GM19324 (cell line): ENCODE data around the gene COG3.

Experiments used
- ATAC-seq: cut with Tn5 transposase; IDR thresholded peaks from one replicate; pipeline ENCODE4 v1.9.1; 2021; ENCODE audit warnings: mild to moderate bottlenecking, moderate library complexity; ENCODE audit not compliant: unreplicated experiment, low FRiP score

COG3 gene

DNA sequence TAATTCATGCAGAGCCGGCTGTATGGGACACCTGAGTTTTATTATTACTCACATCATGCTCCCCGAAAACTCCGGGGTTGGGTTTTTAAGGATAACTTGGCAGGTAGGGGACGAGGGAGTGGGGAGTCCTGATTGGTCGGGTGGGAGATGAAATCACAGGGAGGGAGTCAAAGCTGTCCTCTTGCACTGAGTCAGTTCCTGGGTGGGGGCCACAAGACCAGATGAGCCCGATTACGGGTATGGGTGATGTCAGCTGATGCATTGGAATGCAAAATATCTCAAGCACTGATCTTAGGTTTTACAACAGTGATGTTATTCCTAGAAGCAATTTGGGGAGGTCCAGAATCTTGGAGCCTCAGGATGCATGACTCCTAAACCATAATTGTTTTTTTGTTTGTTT is 18.6 kb upstream of the COG3 start:
- no peak for ATAC-seq

DNA sequence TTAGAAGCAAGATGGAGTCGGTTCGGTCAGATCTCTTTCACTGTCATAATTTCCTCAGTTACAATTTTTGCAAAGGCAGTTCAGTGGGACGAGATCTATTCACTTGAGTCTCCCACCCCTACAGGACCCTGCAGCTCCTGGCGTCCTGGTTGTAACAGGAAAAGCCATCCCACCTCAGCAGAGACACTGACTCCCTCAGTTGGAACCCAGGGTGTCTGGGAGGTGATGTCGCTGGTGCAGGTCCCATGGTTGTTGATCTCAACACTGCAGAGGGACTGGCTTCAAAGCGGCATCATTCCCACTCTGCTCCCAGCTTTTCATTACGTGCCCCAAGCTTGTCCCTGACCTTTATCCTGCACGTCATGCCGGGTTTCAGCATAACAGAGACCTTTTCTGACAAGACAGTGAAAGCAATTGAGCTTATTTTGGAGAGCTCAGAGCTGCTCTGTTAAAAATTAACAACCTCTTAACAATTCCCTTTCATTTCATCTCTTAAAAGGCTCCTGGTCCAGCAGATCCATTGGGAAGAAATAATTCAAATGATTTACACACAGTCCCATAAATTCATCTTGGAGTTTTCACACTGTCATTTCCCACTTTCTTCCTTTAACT is 17.6 kb upstream of the COG3 start:
- ATAC-seq: no peak

DNA sequence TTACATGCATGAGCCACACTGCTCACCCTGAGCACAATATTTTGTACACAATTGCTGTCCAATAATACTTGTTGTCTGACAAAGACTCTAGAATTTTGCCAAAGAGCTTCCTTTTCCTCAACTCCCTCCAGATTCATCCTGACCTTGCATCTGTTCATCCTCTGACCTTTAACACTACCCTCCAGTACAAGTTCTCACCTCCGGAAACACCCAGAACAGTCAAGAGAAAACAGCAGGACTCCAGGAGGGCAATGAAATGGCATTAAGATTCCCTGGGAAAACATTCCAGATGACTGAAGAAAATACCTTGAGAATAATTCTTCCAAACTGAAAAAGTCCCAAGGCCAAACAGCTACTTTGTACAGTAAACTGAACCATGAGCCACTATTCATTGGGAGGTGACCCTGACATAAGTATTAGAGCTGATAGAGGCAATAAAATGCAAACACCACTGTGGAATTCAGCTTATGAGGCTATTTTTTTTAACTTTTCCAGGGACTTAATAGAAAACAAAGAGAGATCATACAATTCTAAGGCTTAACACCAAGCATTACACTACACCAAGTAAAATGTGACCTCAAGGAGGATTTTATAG is 15.7 kb upstream of the COG3 start:
- no peak for ATAC-seq

DNA sequence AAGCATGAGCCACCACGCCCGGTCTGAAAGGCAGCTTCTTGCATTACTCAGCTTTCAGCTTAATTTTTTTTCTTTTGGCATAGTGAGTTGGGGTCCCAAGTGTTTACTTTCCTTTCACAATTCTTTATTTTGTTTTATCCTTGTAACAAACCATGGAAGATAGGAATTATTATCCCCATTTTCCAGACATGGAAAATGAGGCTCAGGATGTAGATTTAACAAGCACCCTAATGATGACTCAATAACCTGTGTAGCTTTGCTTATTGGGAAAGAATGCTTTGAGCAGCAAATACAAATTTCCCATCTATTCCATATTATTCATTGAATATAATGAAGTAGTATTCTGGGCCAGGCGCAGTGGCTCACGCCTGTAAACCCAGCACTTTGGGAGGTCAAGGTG is 13.5 kb upstream of the COG3 start:
- no peak for ATAC-seq

DNA sequence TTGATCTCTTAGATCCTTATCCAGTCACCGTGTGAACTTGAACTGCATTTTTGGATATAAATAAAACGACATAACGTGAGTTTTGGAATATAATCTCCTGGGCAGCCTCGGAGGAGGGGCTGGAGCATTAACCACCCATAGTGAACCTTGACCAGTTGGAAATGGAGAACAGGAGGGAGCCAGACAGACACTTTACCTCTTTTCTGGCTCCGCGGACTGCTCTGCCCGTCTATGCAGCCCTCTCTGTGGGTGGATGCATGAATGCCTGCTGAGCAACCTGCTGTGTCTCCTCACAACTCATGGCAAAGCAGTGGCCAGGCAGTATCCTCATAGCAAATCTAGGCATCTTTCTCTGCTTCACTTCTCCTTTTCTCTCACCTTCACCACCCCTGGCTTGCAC is 10.5 kb upstream of the COG3 start:
- no peak for ATAC-seq

DNA sequence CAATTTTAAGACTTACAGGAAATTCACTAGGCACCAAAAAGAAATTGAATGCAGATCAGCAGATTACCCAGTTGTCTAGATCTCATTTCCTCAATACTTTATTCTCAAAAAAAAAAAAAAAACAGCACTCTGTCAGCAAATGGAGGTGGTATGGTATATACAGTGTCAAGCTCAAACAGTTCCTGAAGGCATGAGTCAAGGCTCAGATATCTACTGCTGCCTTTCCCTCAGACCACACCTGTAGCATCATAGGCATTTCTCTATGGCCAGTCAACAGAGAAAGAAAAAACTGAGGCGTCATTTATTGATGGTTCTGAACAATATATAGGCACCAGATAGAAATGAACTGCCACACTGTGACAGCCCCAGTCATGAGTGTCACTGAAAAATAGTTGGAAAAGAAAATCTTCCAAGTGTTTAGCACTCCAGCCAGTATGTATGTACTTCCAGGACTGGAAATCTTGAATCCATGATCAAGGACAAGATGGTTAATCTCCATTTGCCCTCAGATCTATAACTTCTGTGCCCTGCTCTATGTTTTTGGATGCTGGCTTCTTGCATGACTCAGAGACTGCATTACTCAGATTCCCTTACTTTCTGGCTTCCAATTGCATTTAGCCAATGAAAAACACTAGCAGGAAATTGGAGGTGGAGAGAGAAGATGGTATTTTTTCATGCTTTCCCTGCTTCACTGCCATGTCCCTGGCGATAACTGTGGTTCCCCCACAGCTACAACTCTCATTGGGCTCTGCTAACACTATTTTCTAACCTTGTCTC is 8.4 kb upstream of the COG3 start:
- ATAC-seq: no peak

DNA sequence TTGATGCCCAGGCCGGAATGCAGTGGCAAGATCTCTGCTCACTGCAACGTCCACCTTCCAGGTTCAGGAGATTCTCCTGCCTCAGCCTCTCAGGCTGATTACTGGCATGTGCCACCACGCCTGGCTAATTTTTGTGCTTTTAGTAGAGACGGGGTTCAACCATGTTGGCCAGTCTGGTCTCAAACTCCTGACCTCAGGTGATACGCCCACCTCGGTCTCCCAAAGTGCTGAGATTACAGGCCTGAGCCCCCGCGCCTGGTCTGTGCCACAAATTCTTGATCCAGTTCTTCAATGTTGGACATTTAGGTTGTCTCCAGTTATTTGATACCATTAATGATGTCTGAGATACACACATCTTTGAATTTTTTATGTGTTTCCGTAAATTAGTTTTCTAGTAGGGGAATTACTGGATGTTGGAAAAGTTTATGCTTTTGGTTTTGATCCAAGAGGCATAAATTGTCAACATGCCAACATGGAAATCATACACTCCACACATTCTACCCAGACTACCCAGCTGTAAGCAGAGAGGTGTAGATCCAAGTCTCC is 525 bp upstream of the COG3 start:
- no peak for ATAC-seq

DNA sequence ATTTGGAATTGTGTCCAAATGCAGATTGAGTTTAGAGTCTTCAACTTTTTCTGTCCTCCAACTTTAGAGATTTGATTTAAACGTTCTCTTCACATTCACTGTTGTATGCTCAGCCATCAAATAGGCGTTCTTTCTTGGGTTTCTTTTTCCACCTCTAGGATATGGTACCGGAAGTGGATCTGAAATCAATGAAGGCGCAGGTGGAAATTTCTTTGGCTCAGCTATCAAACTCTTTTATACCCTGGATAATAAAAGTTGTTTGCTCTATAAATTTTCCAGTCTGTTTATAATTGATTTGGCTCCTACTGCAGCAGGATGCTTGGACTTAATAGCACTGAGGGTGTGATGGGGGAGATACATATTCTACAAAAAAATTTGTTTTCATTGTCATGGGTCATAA is 1.6 kb downstream of the COG3 start:
- no peak for ATAC-seq

DNA sequence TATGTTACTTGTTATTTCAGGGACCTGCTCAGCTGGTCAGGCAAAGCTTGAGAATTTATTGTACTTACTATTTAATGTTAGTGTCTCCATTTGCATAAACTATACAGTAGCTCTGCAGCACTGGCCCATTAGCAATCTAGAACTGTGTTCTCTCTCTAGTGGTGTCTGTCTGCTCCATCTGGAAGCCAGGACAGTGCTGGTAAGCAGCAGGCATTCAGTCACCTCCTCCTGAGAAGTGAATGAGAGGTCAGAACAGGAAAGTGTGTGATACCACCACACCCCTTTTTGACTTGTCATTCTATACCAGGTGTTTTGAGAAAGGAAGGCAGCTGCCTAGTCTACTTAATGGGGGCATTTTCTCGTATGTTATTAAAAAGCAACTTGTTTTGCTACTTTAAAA is 3.9 kb downstream of the COG3 start:
- ATAC-seq: no peak

DNA sequence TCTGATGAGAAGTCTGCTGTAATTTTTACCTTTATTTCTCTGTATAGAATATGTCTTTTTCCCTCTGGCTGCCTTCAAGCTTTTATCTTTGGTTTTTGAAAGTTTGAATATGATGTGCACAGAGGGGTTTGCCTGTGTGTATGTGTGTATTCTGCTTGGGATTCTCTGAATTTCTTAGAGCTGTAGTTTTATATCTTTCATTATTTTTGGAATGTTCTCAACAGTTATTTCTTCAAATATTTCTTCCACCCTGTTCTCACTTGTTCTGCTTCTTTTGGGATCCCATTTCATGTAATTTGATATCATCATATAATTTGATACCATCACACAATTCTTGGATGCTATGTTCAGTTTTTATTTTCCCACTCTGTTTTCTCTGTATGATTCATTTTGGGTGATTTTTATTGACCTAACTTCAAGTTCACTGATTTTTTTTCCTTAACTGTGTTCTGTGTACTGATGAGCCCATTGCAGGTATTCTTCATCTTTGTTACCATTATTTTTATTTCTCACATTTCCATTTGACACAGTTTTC is 7.5 kb downstream of the COG3 start:
- ATAC-seq: no peak

DNA sequence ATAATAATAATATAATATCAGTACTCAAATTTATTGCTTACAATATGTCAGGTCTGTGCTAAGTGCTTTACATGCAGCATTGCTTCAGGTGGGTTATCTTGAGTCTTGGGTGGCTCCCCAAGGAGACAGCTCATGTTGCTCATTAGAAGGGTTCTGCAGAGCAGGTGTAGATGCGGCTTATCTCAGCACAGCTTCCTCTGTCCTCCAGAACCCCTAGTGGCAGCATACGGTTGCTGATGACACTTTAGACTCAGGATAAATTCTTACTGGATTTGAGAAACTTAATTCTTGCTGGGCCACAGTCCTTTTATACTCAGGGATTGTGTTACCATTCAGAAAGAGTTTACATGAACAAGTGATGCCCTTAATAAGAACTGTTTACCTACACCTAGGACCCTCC is 8.9 kb downstream of the COG3 start:
- no peak for ATAC-seq

DNA sequence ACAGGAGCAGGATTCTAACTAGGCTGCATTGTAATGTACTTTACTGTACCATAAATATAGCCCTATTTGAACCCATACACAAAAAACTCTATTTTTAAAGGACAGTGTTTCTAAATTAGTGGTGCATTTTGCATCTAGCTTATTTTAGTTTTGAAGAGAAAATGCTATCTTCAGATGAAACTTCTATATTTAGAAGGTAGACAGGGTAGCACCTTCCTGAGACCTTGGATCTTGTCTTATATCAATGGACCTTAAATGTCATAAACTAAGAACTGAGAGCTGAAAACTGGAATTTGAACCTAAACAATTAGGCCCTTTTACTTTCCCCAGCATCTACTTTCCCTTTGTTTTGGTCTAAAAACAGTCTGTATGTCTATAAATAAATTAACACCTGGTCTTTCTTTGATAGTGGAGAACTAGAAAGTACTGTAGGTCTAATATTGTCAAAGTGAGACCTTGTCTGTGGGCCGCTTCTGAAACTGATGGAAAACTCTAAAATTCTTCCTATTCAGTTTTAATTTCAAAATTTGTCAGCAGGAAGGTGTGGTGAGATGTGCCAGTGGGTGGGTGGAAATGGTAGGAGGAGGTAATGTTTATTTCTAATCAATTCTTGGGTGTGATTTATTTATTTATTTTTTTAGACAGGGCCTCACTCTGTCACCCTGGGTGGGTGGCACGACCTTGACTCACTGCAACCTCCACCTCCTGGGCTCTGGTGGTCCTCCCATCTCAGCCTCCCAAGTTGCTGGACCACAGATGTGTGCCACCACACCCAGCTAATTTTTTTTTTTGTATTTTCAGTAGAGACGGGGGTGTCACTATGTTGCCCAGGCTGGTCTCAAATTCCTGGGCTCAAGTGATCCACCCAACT is 10.1 kb downstream of the COG3 start:
- ATAC-seq: no peak

DNA sequence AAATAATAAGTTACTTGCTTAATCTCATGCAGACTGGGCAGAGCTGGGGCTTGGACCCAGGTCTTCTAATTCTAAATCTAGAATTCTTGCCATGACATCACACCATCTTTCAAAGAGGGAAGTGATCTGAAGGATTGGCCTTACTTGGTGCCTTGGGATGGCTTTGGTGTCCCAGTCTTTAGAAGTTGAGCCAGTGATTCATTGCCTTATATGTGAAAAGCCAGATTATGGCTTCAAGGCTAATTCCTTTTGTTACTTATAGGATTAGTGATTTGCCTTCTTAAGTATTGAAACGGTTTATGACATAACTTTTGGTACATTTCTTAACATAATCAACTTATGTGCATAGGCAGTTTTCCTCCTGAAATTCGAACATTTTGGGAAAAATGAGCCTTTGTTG is 14.9 kb downstream of the COG3 start:
- ATAC-seq: no peak

DNA sequence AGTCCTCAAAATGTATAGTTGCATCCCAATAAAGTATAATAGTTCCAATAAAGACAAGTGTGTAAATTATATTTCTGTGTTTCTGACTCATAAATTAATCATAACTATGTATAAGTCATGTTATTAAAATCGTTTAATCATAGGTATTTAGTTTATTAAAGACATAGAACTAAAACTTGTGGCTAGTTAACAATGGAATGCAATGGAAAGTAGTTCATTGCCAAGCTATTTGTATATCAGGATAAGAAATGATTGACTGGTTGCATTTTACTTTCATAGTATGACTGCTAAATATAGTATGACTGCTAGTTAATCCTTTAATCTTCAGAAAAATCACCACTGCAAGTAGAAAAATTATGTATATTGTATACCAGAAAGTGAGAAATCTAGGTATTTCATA is 16.9 kb downstream of the COG3 start:
- no peak for ATAC-seq

DNA sequence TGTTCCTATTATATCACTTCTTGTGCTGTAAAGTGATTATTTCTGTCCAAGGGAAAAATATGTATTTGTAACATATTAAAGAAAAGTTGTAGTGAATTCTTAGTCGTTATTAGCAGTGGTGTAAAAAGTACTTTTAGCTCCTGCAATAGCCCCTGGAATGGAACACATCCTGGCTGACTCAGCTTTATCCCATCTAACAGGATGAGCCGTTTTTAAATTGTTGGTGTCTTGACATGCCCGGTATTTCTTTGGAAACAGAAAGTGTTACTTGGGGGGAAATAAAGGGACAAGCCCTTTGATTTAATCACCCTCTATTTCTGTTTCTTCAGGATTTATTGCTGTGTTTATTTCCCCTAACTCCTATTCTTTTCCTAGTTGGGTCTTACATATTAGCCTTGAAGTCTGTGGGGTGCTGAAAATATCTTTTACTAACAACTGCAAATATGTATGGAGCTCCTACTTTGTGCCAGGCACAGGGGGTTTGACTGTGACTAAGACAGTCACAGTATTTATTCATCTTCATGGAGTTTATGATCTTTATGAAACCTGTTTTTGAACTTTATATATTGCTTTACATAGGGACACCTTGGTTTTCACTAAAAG is 17.9 kb downstream of the COG3 start:
- no peak for ATAC-seq

DNA sequence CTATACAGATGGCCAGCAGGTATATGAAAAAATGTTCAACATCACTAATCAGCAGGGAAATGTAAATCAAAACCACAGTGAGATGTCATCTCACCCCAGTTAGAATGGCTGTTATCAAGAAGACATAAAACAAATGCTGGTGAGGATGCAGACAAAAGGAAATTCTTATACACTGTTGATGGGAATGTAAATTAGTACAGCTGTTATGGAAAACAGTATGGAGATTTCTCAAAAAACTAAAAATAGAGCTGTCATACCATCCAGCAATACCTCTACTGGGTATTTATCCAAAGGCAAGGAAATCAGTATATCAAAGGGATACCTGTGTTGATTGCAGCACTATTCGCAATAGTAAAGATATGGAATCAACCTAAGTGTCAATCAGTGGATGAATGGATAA is 22.9 kb downstream of the COG3 start:
- ATAC-seq: no peak

DNA sequence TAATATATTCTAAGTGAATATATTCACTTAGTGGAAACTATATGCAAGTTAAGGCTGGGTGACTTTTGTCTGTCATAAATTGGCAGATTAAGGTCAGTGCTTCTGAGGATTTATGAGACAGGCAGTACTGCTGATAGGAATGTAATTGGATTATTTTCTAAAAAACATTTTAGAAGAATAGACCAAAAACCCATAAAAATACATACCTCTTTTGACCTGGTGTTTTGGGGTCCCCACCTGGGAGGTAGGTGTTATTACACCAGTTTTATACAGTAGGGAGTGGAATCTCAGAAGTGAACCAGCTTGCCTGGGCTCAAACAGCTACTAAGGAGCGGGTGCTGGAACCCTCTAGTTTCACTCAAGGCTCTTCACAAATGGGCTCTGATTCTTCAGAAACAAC is 25.3 kb downstream of the COG3 start:
- no peak for ATAC-seq

DNA sequence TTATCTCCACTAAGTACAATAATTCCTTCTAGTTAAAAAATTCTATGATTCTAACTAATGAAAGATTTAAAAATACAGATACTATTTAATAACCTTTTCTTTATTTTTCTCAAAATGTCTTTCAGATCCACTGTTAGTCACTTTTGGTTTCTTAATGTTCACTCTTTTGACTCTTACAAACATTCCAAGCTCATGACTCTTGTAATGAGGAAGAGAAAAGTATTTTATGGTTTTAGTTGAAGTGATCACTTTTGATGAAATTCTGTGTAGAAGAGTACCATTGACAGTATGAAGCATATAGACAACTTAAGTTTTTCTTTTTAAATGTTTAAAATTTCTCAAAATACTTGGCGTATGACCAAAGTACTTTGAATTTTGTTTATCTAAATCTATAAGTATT is 27.8 kb downstream of the COG3 start:
- ATAC-seq: no peak

DNA sequence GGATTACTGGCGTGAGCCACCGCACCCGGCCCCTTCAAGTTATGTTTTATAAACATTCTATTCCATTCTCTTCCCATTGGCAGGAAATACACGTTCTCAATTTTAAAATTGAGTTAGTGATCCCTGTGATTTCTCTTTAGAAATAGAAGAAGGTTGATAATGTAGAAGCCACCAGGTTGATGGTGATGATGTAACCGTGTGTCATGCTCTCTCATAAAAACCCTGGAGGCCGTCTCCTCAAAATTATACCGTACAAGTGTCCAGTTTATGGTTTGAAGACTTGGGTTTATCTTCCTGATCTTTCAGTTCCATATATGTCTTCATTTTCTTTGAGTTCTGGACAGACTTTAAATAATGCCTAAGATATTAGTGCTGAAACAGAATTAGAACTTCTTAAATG is 32.2 kb downstream of the COG3 start:
- no peak for ATAC-seq

DNA sequence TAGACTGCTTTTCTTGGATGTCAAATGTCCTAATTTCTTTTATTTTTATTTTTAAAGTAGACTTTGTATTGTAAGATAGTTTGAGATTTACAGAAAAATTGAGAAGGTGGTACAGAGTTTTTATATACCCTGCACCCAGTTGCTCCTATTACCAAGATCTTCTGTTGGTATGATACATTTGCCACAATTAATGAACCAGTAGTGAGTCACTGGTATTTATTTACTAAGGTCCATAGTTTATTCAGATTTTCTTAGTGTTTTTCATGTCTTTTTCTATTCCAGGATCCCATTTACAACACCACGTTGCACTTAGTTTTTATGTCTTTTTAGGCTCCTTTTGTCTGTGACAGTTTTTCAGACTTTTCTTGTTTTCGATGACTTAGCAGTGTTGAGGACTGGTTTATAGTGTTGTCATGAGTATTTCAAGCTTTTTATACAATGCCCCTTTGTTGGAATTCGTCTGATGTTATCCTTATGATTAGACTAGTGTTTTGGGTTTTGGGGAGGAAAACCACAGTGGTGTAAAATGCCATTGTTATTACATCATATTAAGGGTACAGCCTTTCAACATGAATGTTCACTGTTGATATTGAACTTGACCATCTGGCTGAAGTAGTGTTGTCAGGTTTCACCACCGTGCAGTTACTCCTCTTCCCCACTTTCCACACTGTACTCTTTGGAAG is 35.9 kb downstream of the COG3 start:
- no peak for ATAC-seq
